HK-2 (cell line): ENCODE results near the gene WWC1.
A peak's percentile ranks its signal among the peaks of the same experiment; 100 is the strongest.
"Not testable (repeated sequence)": the region's sequence is repeated elsewhere in the genome, so short reads cannot be mapped to it uniquely, and the experiment has no call there.

ENCODE experiments used
- DNase-seq: peaks from one replicate; pipeline ENCODE4 v3.0.0-alpha.2; 2018; ENCODE audit not compliant: unreplicated experiment

WWC1 gene

GRCh38 chr5:168334695-168335094, 43.2 kb downstream of the WWC1 start:
- peak; percentile 28 for DNase-seq

- DNase-seq, result no peak
These were observed 45.9 kb downstream of the WWC1 start for GRCh38 chr5:168337361-168337760.

- DNase-seq, result no peak
These were observed 47.8 kb downstream of the WWC1 start for GRCh38 chr5:168339109-168339771.

GRCh38 chr5:168339772-168340140, 48.3 kb downstream of the WWC1 start:
- not testable (repeated sequence) for DNase-seq

- no peak for DNase-seq
These were observed 49.0 kb downstream of the WWC1 start for GRCh38 chr5:168340487-168340886.

GRCh38 chr5:168341178-168341577, 49.7 kb downstream of the WWC1 start:
- no peak for DNase-seq

GRCh38 chr5:168342151-168342825, 50.8 kb downstream of the WWC1 start:
- DNase-seq, result no peak

- no peak for DNase-seq
These were observed 51.5 kb downstream of the WWC1 start for GRCh38 chr5:168342985-168343384.

- DNase-seq, result peak; percentile 49
These were observed 55.0 kb downstream of the WWC1 start for GRCh38 chr5:168346417-168346816.

- no peak for DNase-seq
These were observed 56.1 kb downstream of the WWC1 start for GRCh38 chr5:168347368-168348083.

GRCh38 chr5:168348084-168348414, 56.6 kb downstream of the WWC1 start:
- no peak for DNase-seq

- DNase-seq, result no peak
These were observed 58.9 kb downstream of the WWC1 start for GRCh38 chr5:168350315-168350714.

- no peak for DNase-seq
These were observed 61.9 kb downstream of the WWC1 start for GRCh38 chr5:168353216-168353957.

- DNase-seq, result no peak
These were observed 63.0 kb downstream of the WWC1 start for GRCh38 chr5:168354397-168354796.

GRCh38 chr5:168356171-168356570, 64.7 kb downstream of the WWC1 start:
- no peak for DNase-seq

- DNase-seq, result no peak
These were observed 65.1 kb downstream of the WWC1 start for GRCh38 chr5:168356592-168356991.

GRCh38 chr5:168357876-168358275, 66.4 kb downstream of the WWC1 start:
- DNase-seq, result no peak

GRCh38 chr5:168359820-168360460, 68.5 kb downstream of the WWC1 start:
- no peak for DNase-seq

- DNase-seq, result no peak
These were observed 69.3 kb downstream of the WWC1 start for GRCh38 chr5:168360521-168361285.

GRCh38 chr5:168362097-168362885, 70.8 kb downstream of the WWC1 start:
- no peak for DNase-seq
